ENCODE measurements around the gene TEN1. TPM values are rescaled to one million over a fixed set of nuclear protein-coding genes. Genes with fewer than 3 reads are reported as not detected.

TEN1 gene
- total and polyA plus RNA-seq, 9 of the 15 experiments (the other 6 are each of a cell fraction or from before 2014, with no cell fraction given): 1.3 to 25.7 (median 10.1) TPM

GRCh38 chr17:75996665-75997590, 17.9 kb downstream of the TEN1 start:
- Histone ChIP-seq H3K9me3 (replicated peaks; ENCODE audit: control insufficient read depth, insufficient read depth, low read depth, low read length) (no peaks in the 10 kb centered on the region), H3K79me2 (ENCODE audit: control insufficient read depth, insufficient read depth, low read length) (no peaks in the 10 kb centered on the region), H3K4me1 (replicated peaks in 1 of 2; ENCODE audit: control insufficient read depth in 2 of 2, insufficient read depth in 2 of 2, low read length in 2 of 2) (peaks cover 2 to 15% of the 10 kb centered on the region in 2 experiments; a peak in 4 of 5 replicates), H3K4me2 (ENCODE audit: insufficient read depth, low read length) (no peak overlapping the region), H3K27me3 (ENCODE audit: control insufficient read depth in 2 of 2, insufficient read depth in 2 of 2, low read length in 2 of 2) (no peaks in the 10 kb centered on the region), H3K9ac (ENCODE audit: insufficient read depth in 1 of 2, low read depth in 2 of 2, low read length in 2 of 2) (peak overlapping the region in 1 of 2 experiments; percentile 14; a peak in 1 of 4 replicates), H4K20me1 (replicated peaks; ENCODE audit: control insufficient read depth, insufficient read depth, low read length) (no peaks in the 10 kb centered on the region), H3K4me3 (no peak overlapping the region), H3K36me3 (ENCODE audit: control insufficient read depth, insufficient read depth, low read length) (peaks cover 14% of the 10 kb centered on the region; the same call in 1 of the 3 replicates), H2AFZ (ENCODE audit: low read depth, low read length) (no peak overlapping the region), H3K9me1 (ENCODE audit: control insufficient read depth, insufficient read depth, low read length) (no peaks in the 10 kb centered on the region), H3K27ac (ENCODE audit: extremely low read depth, low read depth, low read length) (no peak overlapping the region)
- WGBS (ENCODE audit: insufficient coverage, low coverage, missing lambda C conversion rate): 59% methylated on average over 17 of the region's 18 CpGs
- POLR2A ChIA-PET: interaction anchor here (0.7 to 1.2 kb wide), 7 partner anchors 9 to 217 kb away, joined by 3 to 5 read pairs (median 3); no protein-coding TSS in a partner anchor
- DNase-seq (ENCODE audit: extremely low read depth in 1 of 4, low spot score in 3 of 4) (no peak), ATAC-seq (no peak), FAIRE-seq (no peak)
- peak; percentile 68; the same call in 1 of the 2 replicates for TF ChIP-seq SPI1 (IDR thresholded peaks at IDR 0.05; ENCODE audit: borderline replicate concordance, low read depth, low read length)
- no peak for TF ChIP-seq ZNF77 (CRISPR knock-in tag; IDR thresholded peaks at IDR 0.05)
- TF ChIP-seq CBFB (CRISPR knock-in tag; IDR thresholded peaks at IDR 0.05): no peak
- no peak for TF ChIP-seq CREBBP (IDR thresholded peaks at IDR 0.05; ENCODE audit: low read depth, low read length)
- peak; percentile 65; the same call in 1 of the 2 replicates for TF ChIP-seq ZBTB9 (CRISPR knock-in tag; IDR thresholded peaks at IDR 0.05)
- TF ChIP-seq MYNN (IDR thresholded peaks at IDR 0.05): no peak
- no peak for TF ChIP-seq MYNN (CRISPR knock-in tag; IDR thresholded peaks at IDR 0.05)
- no peak for TF ChIP-seq STAT6 (CRISPR knock-in tag; IDR thresholded peaks at IDR 0.05)
- peak; percentile 63 for TF ChIP-seq PRDM10 (IDR thresholded peaks at IDR 0.05; ENCODE audit: partially characterized antibody)
- no peak for TF ChIP-seq ZBTB26 (CRISPR knock-in tag; IDR thresholded peaks at IDR 0.05)
- no peak for TF ChIP-seq ZNF124 (CRISPR knock-in tag; IDR thresholded peaks at IDR 0.05)
- no TSS peak for BruUV-seq (replicated peaks)
- in situ Hi-C loops (cut with MboI): no loop called here
- CTCF ChIA-PET (ENCODE audit: low intra/inter-chr PET ratio): no interaction called here
- intact Hi-C loops (cut with micrococcal nuclease): no loop called here
